ENCODE results near the gene CPNE2.

The CPNE2 gene

DNA sequence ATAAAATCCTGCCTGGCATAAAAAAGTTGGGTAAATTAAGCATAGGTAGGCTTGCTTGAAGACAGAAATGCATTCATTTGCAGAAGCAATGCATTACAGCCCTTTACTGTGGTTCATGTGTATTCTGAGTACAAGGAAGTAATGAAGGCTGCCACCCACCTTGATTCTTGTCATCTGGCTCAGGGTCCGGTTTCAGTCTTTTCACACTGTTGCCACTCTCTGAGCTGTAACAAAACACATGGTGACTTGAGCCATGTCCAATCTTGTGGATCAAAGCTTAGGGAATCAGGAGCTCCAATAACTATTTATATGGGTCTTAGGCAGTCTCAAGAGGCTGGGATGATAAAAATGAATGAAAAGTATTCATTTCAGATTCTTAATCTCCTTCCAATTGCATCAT, 71.5 kb downstream of the CPNE2 start:
- TF ChIP-seq, protein P1, sequence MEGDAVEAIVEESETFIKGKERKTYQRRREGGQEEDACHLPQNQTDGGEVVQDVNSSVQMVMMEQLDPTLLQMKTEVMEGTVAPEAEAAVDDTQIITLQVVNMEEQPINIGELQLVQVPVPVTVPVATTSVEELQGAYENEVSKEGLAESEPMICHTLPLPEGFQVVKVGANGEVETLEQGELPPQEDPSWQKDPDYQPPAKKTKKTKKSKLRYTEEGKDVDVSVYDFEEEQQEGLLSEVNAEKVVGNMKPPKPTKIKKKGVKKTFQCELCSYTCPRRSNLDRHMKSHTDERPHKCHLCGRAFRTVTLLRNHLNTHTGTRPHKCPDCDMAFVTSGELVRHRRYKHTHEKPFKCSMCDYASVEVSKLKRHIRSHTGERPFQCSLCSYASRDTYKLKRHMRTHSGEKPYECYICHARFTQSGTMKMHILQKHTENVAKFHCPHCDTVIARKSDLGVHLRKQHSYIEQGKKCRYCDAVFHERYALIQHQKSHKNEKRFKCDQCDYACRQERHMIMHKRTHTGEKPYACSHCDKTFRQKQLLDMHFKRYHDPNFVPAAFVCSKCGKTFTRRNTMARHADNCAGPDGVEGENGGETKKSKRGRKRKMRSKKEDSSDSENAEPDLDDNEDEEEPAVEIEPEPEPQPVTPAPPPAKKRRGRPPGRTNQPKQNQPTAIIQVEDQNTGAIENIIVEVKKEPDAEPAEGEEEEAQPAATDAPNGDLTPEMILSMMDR (IDR thresholded peaks at IDR 0.05; ENCODE audit: control extremely low read depth, extremely low read depth, low read depth, missing control alignments): no peak
- ChIA-PET CTCF (interaction anchor here (1.4 kb wide), 1 partner anchor 13 kb away, joined by 4 read pairs; no protein-coding TSS in a partner anchor), POLR2A (no interaction called here)
- DNase-seq (ENCODE audit: extremely low spot score): no peak

DNA sequence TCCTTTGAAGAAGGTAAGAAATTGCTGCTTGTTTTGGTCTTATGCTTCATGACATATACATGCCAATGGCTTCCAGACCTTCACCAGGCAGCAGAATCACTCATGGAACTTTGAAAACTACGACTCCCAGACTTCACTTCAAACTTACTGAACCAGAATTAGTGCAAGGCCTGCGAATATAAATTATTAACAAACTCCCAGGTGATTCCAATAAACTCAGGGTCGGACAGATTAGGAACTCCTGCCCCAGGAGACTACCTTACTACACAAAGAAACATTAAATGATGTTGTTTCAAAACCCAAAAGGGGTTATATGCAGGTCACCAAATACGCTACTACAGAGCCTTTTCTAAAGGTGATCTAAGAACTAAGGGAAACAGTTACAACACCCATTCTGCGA, 73.1 kb downstream of the CPNE2 start:
- ChIA-PET POLR2A (no interaction called here), CTCF (interaction anchor here (1.2 to 5.0 kb wide), 3 partner anchors 14 to 82 kb away, joined by 3 to 36 read pairs (median 10); no protein-coding TSS in a partner anchor)
- TF ChIP-seq, protein P1 (IDR thresholded peaks at IDR 0.05; ENCODE audit: control extremely low read depth, extremely low read depth, low read depth, missing control alignments): no peak
- DNase-seq (ENCODE audit: extremely low spot score): no peak

DNA sequence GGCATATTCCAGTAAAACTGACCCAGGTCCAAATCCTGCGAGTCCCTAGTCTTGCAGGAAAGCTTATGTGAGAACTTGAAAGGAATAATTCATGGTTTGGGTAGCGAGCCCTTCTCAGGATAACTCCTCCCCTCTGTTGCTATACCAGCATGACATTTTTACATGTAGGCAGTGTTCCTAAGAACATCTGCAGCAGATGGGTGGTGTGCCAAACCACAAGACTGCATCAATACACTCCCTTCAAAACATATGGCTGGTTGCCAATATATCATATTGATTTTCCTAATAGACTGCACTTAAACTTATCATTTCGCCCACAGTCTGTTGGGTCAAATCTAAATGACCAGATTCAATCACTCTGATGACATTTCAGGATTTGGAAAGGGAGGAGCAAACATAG, 73.6 kb downstream of the CPNE2 start:
- CTCF ChIA-PET: interaction anchor here (1.0 to 5.0 kb wide), 4 partner anchors 9 to 202 kb away, joined by 4 to 36 read pairs (median 8); no protein-coding TSS in a partner anchor
- POLR2A ChIA-PET: no interaction called here
- DNase-seq (ENCODE audit: extremely low spot score): no peak
- TF ChIP-seq, protein P1 (IDR thresholded peaks at IDR 0.05; ENCODE audit: control extremely low read depth, extremely low read depth, low read depth, missing control alignments): no peak

DNA sequence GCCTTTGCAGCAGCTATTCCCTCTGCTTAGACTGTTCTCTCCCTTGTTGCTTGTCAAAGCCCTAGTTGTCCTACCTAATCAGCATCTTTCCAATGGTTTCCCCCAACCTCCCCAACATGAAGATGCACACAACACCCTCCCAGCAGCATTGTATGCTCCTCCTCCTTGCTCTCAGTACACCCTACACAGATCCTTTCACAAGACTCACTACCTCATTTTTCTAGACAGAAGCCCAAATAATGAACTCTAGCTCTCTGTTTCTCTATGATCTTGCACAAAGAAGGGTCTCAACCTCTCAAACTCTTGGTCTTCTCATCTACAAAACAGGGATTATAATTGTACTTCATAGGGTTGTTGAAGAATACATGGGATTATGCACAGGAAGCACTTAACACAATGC, 74.1 kb downstream of the CPNE2 start:
- no peak for DNase-seq (ENCODE audit: extremely low spot score)
- TF ChIP-seq, protein P1 (IDR thresholded peaks at IDR 0.05; ENCODE audit: control extremely low read depth, extremely low read depth, low read depth, missing control alignments): no peak
- ChIA-PET CTCF (interaction anchor here (0.8 to 5.0 kb wide), 7 partner anchors 8 to 202 kb away, joined by 3 to 36 read pairs (median 5); no protein-coding TSS in a partner anchor), POLR2A (no interaction called here)

DNA sequence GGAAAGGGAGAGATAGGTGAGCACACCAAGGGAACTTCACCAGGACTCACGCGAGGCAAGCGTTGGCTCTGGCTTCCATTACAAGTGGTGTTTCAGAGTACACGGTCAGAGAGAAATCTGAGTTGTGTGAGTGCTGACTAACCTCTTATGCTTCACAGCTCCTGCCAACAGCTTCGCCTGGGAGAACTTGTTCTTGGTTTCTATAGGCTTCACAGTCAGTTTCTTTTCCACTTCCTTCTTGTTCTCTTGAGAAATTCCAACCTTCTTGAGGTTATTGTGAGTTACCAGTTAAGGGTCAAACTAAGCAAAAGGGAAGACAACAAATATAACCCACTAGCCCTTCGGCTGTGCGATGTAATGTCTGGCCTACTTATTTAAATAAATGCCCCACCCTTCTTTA, 74.6 kb downstream of the CPNE2 start:
- POLR2A ChIA-PET: no interaction called here
- TF ChIP-seq, protein P1 (IDR thresholded peaks at IDR 0.05; ENCODE audit: control extremely low read depth, extremely low read depth, low read depth, missing control alignments): no peak
- CTCF ChIA-PET: interaction anchor here (0.8 to 5.0 kb wide), 7 partner anchors 8 to 203 kb away, joined by 3 to 36 read pairs (median 5); no protein-coding TSS in a partner anchor
- no peak for DNase-seq (ENCODE audit: extremely low spot score)

DNA sequence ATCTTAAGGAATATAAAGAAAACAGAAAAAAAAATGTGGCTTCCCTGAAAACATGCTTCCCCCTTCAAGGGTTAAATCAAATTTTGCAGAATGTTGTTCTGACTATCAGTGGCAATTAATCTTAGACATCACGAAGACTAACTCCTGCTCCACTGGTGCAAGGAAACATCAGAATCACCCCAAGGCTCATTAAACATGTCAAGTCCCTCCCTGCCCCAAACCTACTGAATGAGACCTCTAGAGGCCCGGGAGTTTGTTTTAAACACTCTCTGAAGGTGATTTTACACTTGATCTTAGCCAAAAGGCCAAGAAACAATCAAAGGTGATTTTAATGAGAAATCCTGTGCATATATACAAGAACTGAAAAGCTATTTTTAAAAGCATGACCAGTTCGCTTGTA, 75.2 kb downstream of the CPNE2 start:
- CTCF ChIA-PET: interaction anchor here (0.7 to 5.0 kb wide), 6 partner anchors 16 to 88 kb away, joined by 3 to 36 read pairs (median 4); no protein-coding TSS in a partner anchor
- no peak for DNase-seq (ENCODE audit: extremely low spot score)
- POLR2A ChIA-PET: interaction anchor here (0.6 kb wide), 1 partner anchor 116 kb away, joined by 3 read pairs; no protein-coding TSS in a partner anchor
- TF ChIP-seq, protein P1 (IDR thresholded peaks at IDR 0.05; ENCODE audit: control extremely low read depth, extremely low read depth, low read depth, missing control alignments): no peak

All from GM10248 (cell line).